HCT116 (cell line): ENCODE data around the gene CACNA1C. TPM values are rescaled to one million over a fixed set of nuclear protein-coding genes. Genes with fewer than 3 reads are reported as not detected.

Experiments used
- ATAC-seq: fragments of 200-7000 bp; cut with Tn5 transposase; 2 replicates; pipeline ENCODE4 v1.9.1; 2020; ENCODE audit warnings: mild to moderate bottlenecking, moderate library complexity
- BruUV-seq: library from RNA; stranded (reverse); fragments of 400-500 nt; replicated peaks from 2 replicates; lab custom pipeline; 2021; lab: Mats Ljungman, UMichigan
- CTCF ChIA-PET: fragments of 300-600 bp; sonication (Branson Sonifier 250); formaldehyde crosslinking; loops from one replicate; lab custom pipeline; 2021; ENCODE audit warnings: antibody characterized with exemption; lab: Charles Lee
- POLR2A ChIA-PET: fragments of 300-600, 350-600 bp; sonication (Branson Sonifier 250); formaldehyde crosslinking; loops from one replicate; lab custom pipeline; 2021; ENCODE audit warnings: antibody characterized with exemption; lab: Charles Lee
- RAD21 ChIA-PET, 2 experiments: fragments of 300-600 bp; sonication (Branson Sonifier 250); formaldehyde crosslinking; loops; one replicate each; lab custom pipeline; 2023; ENCODE audit warnings: low total read pairs in 2 of 2; ENCODE audit not compliant: uncharacterized antibody in 2 of 2, unreplicated experiment in 2 of 2, low non-redundant PET in 1 of 2; lab: Charles Lee
- DNase-seq: peaks from one replicate; pipeline ENCODE4 v3.0.0-alpha.2; 2010; ENCODE audit warnings: low read depth, low spot score
- H2AFZ ChIP-seq: fragments of 200-600 bp; shearing (Covaris generic), sonication (generic); 2 replicates; pipeline ENCODE4 v1.6.1; 2017; ENCODE audit warnings: low read depth, mixed run types, mixed read lengths, antibody characterized with exemption, low read length; ENCODE audit not compliant: poor library complexity, severe bottlenecking
- H3K27ac ChIP-seq: 2 replicates; pipeline ENCODE4 v1.5.1; 2012; ENCODE audit warnings: low read depth, low read length
- H3K27me3 ChIP-seq: fragments of 200-600 bp; sonication (generic); 2 replicates; pipeline ENCODE4 v1.6.1; 2016; ENCODE audit warnings: mixed run types, low read length, mixed read lengths; ENCODE audit not compliant: insufficient read depth
- H3K36me3 ChIP-seq, 2 experiments: fragments of 200-500 bp in 1 of 2; fragments of 200-600 bp in 1 of 2; sonication (Bioruptor generic) in 1 of 2; sonication (generic) in 1 of 2; 2 replicates each; pipeline versions ENCODE4 v1.5.1 to v1.6.1; 2014 to 2016; ENCODE audit warnings: low read length in 2 of 2, inconsistent platforms in 1 of 2, mixed read lengths in 1 of 2, mixed run types in 1 of 2; ENCODE audit not compliant: insufficient read depth in 2 of 2, control insufficient read depth in 1 of 2
- H3K4me1 ChIP-seq, 2 experiments: fragments of 200-600 bp in 1 of 2; sonication (generic) in 1 of 2; 2 replicates each; pipeline versions ENCODE4 v1.5.1 to v1.6.1; 2012 to 2017; ENCODE audit warnings: low read length in 2 of 2, inconsistent platforms in 1 of 2, mild to moderate bottlenecking in 1 of 2, mixed read lengths in 1 of 2, mixed run types in 1 of 2, moderate library complexity in 1 of 2; ENCODE audit not compliant: insufficient read depth in 2 of 2, control insufficient read depth in 1 of 2
- H3K4me2 ChIP-seq: fragments of 200-600 bp; sonication (generic); 2 replicates; pipeline ENCODE4 v1.6.1; 2017; ENCODE audit warnings: mixed run types, low read length, mixed read lengths
- H3K4me3 ChIP-seq, 2 experiments: fragments of 200-600 bp in 1 of 2; sonication (generic) in 1 of 2; replicated peaks in 1 of 2; 2 replicates each; pipeline ENCODE4 v1.5.1; 2011 to 2016; ENCODE audit warnings: low read length in 2 of 2, control low read depth in 1 of 2, low read depth in 1 of 2, mild to moderate bottlenecking in 1 of 2, mixed read lengths in 1 of 2, mixed run types in 1 of 2
- H3K79me2 ChIP-seq: fragments of 200-600 bp; sonication (generic); 2 replicates; pipeline ENCODE4 v1.6.1; 2017; ENCODE audit warnings: mild to moderate bottlenecking, mixed run types, low read length, moderate library complexity, mixed read lengths; ENCODE audit not compliant: insufficient read depth
- H3K9ac ChIP-seq: fragments of 200-600 bp; sonication (generic); 2 replicates; pipeline ENCODE4 v1.6.1; 2016; ENCODE audit warnings: low read length, mixed read lengths
- H3K9me2 ChIP-seq: fragments of 200-600 bp; sonication (generic), shearing (Covaris generic); 2 replicates; pipeline ENCODE4 v1.6.1; 2017; ENCODE audit warnings: mixed run types, mild to moderate bottlenecking, moderate library complexity; ENCODE audit not compliant: insufficient read depth
- H3K9me3 ChIP-seq, 2 experiments: fragments of 200-500 bp in 1 of 2; fragments of 200-600 bp in 1 of 2; sonication (Bioruptor generic) in 1 of 2; sonication (generic) in 1 of 2; 2 replicates each; pipeline ENCODE4 v1.6.1; 2014 to 2017; ENCODE audit warnings: low read length in 2 of 2, mixed read lengths in 2 of 2, inconsistent platforms in 1 of 2, low read depth in 1 of 2, mild to moderate bottlenecking in 1 of 2, mixed run types in 1 of 2, moderate library complexity in 1 of 2; ENCODE audit not compliant: control insufficient read depth in 1 of 2, insufficient read depth in 1 of 2
- H4K20me1 ChIP-seq: fragments of 200-600 bp; sonication (generic), shearing (Covaris generic); 2 replicates; pipeline ENCODE4 v1.6.1; 2017; ENCODE audit warnings: mixed run types, mild to moderate bottlenecking, moderate library complexity; ENCODE audit not compliant: insufficient read depth
- CBX3 ChIP-seq: IDR thresholded peaks from 2 replicates; pipeline ENCODE4 v1.6.1; 2012; ENCODE audit warnings: low read depth
- EGR1 ChIP-seq: IDR thresholded peaks from 2 replicates; pipeline ENCODE4 v1.6.1; 2012; ENCODE audit warnings: low read depth
- ELF1 ChIP-seq: IDR thresholded peaks from 2 replicates; pipeline ENCODE4 v1.6.1; 2012; ENCODE audit warnings: low read depth, borderline replicate concordance
- EZH2 ChIP-seq: fragments of 200-600 bp; sonication (generic); IDR thresholded peaks from 2 replicates; pipeline ENCODE4 v1.6.1; 2017; ENCODE audit warnings: antibody characterized with exemption, mixed run types
- EZH2phosphoT487 ChIP-seq: fragments of 200-600 bp; IDR thresholded peaks from 2 replicates; pipeline ENCODE4 v1.6.1; 2018; ENCODE audit warnings: antibody characterized with exemption, borderline replicate concordance
- FOSL1 ChIP-seq: IDR thresholded peaks from 2 replicates; pipeline ENCODE4 v1.6.1; 2012; ENCODE audit warnings: low read depth
- JUND ChIP-seq: IDR thresholded peaks from 2 replicates; pipeline ENCODE4 v1.6.1; 2012
- MAX ChIP-seq: IDR thresholded peaks from 2 replicates; pipeline ENCODE4 v1.6.1; 2012
- POLR2A ChIP-seq: IDR thresholded peaks from 2 replicates; pipeline ENCODE4 v1.7.0; 2011; ENCODE audit warnings: borderline replicate concordance; ENCODE audit not compliant: insufficient read depth, insufficient read length; ENCODE audit errors: extremely low read depth
- POLR2AphosphoS5 ChIP-seq: IDR thresholded peaks from 2 replicates; pipeline ENCODE4 v1.6.1; 2011; ENCODE audit warnings: mild to moderate bottlenecking, low read depth, low read length, moderate library complexity
- RAD21 ChIP-seq: IDR thresholded peaks from 2 replicates; pipeline ENCODE4 v1.6.1; 2012; ENCODE audit warnings: low read depth, mild to moderate bottlenecking
- SIN3A ChIP-seq: IDR thresholded peaks from 2 replicates; pipeline ENCODE4 v1.6.1; 2012; ENCODE audit warnings: low read depth
- SP1 ChIP-seq: IDR thresholded peaks from 2 replicates; pipeline ENCODE4 v1.6.1; 2012; ENCODE audit warnings: low read depth
- SRF ChIP-seq: IDR thresholded peaks from 2 replicates; pipeline ENCODE4 v1.6.1; 2012; ENCODE audit warnings: low read depth
- TCF7L2 ChIP-seq: IDR thresholded peaks from 2 replicates; pipeline ENCODE4 v1.7.0; 2011; ENCODE audit warnings: borderline replicate concordance, inconsistent platforms; ENCODE audit not compliant: insufficient read depth, insufficient read length; ENCODE audit errors: extremely low read depth
- ZNF274 ChIP-seq: fragments of 200-500 bp; sonication (Bioruptor generic); IDR thresholded peaks from 2 replicates; pipeline ENCODE4 v1.6.1; 2014; ENCODE audit warnings: mild to moderate bottlenecking, low read depth, low read length, inconsistent platforms
- intact Hi-C: fragments of 100-400 bp; cut with micrococcal nuclease; formaldehyde crosslinking; loops from 2 replicates; pipeline ENCODE4 v1.10.0; 2022
- total RNA-seq: library from RNA; stranded (reverse); gene quantifications from one replicate; pipeline ENCODE4 v1.2.1, GENCODE V29; 2021; ENCODE audit not compliant: unreplicated experiment
- TF ChIP-seq, protein P1 (sequence below): IDR thresholded peaks from 2 replicates; pipeline ENCODE4 v1.6.1; 2011; ENCODE audit warnings: mild to moderate bottlenecking, low read length, moderate library complexity; ENCODE audit not compliant: insufficient replicate concordance; ENCODE audit errors: extremely low read depth
- TF ChIP-seq, protein P2 (sequence below): IDR thresholded peaks from 2 replicates; pipeline ENCODE4 v1.6.1; 2012
- TF ChIP-seq, protein P3 (sequence below), 3 experiments: fragments of 200-600 bp in 1 of 3; sonication (generic) in 1 of 3; IDR thresholded peaks in 2 of 3; conservative IDR thresholded peaks in 1 of 3; 2 replicates each; pipeline ENCODE4 v1.5.1; 2012 to 2017; ENCODE audit warnings: low read depth in 2 of 3, low read length in 2 of 3, antibody characterized with exemption in 1 of 3, borderline replicate concordance in 1 of 3, control low read depth in 1 of 3, mild to moderate bottlenecking in 1 of 3, mixed read lengths in 1 of 3, mixed run types in 1 of 3, moderate library complexity in 1 of 3; ENCODE audit not compliant: insufficient read depth in 1 of 3

CACNA1C gene
- total RNA-seq, 1 experiment from 2014 or later, result 0.05 TPM

GRCh38 chr12:2561367-2561766 lies 508.6 kb downstream of the CACNA1C start:
- no peak for DNase-seq
- peaks cover 38% of the 10 kb centered on the region; the same call in 1 of the 2 replicates for H3K27me3 ChIP-seq

More at GRCh38 chr12:2561367-2561766, 508.6 kb downstream of the CACNA1C start:
- Histone ChIP-seq H3K4me1 (no peaks in the 10 kb centered on the region), H4K20me1 (no peaks in the 10 kb centered on the region), H3K36me3 (no peaks in the 10 kb centered on the region), H3K4me2 (no peak overlapping the region), H3K27ac (no peak overlapping the region), H3K79me2 (no peaks in the 10 kb centered on the region), H3K9me2 (no peaks in the 10 kb centered on the region), H3K9me3 (no peaks in the 10 kb centered on the region), H3K4me3 (no peak overlapping the region), H2AFZ (no peak overlapping the region), H3K9ac (no peak overlapping the region)
- POLR2A ChIA-PET, result no interaction called here
- ATAC-seq, result no peak
- RAD21 ChIA-PET, result no interaction called here
- intact Hi-C loops, result no loop called here
- CTCF ChIA-PET, result interaction anchor here (1.0 kb wide), 1 partner anchor 22 kb away, joined by 4 read pairs; no protein-coding TSS in a partner anchor
- TF ChIP-seq EZH2phosphoT487 (no peak), MAX (no peak), SIN3A (no peak), ELF1 (no peak), ZNF274 (no peak), SP1 (no peak), RAD21 (no peak), POLR2A (no peak), SRF (no peak), JUND (no peak), POLR2AphosphoS5 (no peak), TCF7L2 (no peak), EZH2 (no peak), CBX3 (no peak), FOSL1 (no peak), EGR1 (no peak)
- TF ChIP-seq, protein P1, sequence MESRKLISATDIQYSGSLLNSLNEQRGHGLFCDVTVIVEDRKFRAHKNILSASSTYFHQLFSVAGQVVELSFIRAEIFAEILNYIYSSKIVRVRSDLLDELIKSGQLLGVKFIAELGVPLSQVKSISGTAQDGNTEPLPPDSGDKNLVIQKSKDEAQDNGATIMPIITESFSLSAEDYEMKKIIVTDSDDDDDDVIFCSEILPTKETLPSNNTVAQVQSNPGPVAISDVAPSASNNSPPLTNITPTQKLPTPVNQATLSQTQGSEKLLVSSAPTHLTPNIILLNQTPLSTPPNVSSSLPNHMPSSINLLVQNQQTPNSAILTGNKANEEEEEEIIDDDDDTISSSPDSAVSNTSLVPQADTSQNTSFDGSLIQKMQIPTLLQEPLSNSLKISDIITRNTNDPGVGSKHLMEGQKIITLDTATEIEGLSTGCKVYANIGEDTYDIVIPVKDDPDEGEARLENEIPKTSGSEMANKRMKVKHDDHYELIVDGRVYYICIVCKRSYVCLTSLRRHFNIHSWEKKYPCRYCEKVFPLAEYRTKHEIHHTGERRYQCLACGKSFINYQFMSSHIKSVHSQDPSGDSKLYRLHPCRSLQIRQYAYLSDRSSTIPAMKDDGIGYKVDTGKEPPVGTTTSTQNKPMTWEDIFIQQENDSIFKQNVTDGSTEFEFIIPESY, result no peak
- TF ChIP-seq, protein P2, sequence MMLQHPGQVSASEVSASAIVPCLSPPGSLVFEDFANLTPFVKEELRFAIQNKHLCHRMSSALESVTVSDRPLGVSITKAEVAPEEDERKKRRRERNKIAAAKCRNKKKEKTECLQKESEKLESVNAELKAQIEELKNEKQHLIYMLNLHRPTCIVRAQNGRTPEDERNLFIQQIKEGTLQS, result no peak
- TF ChIP-seq, protein P3, sequence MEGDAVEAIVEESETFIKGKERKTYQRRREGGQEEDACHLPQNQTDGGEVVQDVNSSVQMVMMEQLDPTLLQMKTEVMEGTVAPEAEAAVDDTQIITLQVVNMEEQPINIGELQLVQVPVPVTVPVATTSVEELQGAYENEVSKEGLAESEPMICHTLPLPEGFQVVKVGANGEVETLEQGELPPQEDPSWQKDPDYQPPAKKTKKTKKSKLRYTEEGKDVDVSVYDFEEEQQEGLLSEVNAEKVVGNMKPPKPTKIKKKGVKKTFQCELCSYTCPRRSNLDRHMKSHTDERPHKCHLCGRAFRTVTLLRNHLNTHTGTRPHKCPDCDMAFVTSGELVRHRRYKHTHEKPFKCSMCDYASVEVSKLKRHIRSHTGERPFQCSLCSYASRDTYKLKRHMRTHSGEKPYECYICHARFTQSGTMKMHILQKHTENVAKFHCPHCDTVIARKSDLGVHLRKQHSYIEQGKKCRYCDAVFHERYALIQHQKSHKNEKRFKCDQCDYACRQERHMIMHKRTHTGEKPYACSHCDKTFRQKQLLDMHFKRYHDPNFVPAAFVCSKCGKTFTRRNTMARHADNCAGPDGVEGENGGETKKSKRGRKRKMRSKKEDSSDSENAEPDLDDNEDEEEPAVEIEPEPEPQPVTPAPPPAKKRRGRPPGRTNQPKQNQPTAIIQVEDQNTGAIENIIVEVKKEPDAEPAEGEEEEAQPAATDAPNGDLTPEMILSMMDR (IDR thresholded peaks at IDR 0.05 in 2 of 3, conservative IDR thresholded peaks at IDR 0.05 in 1 of 3; ENCODE audit: borderline replicate concordance in 1 of 3, insufficient read depth in 1 of 3, low read depth in 2 of 3, low read length in 2 of 3), result no peak
- BruUV-seq, result no TSS peak
